ENCODE results near the gene RFC2. TPM values are rescaled to one million over a fixed set of nuclear protein-coding genes. Genes with fewer than 3 reads are reported as not detected.

RFC2 gene
- 19.6 TPM for total RNA-seq

DNA sequence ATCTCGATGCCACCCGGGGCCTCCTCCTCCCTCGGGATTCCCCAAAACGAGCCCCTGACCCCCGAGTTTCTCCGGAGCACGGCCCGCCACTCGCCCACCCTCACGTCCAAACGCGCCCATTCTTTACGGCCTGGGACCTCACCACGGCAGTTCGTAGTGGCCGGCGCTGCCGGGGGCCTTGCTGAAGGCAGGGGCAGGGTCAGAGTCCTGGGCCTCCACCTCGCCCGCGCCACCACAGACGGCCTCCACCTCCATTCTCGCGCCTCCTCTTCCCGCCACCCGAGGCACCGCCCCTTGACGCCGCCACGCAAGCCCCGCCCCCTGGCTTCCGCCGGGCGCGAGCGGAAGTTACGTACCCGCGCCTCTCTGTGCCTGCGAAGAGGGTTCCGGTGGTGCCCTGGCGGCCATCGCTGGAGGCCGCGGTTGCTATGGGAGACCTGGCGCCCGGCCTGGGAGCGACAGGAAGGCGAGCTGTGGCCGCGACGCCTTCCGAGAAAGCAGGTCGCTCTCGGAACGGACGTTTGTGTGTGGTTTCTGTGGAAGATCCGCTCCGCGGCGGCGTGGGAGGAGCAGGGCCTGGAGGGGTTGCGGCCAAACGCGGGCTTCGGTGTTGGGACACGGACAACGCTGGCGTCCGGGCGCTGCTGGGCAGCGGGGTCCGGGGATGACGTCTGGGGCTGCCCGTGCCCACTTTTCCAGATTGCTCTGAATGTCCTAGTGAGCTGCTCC lies at the start of gene RFC2:
RFC2 (minus strand) TSS at position 271 of the 729 bp plus-strand sequence; CDS start at position 255, 16 bp downstream.
- DNase-seq (ENCODE audit: low spot score): peak; percentile 97

DNA sequence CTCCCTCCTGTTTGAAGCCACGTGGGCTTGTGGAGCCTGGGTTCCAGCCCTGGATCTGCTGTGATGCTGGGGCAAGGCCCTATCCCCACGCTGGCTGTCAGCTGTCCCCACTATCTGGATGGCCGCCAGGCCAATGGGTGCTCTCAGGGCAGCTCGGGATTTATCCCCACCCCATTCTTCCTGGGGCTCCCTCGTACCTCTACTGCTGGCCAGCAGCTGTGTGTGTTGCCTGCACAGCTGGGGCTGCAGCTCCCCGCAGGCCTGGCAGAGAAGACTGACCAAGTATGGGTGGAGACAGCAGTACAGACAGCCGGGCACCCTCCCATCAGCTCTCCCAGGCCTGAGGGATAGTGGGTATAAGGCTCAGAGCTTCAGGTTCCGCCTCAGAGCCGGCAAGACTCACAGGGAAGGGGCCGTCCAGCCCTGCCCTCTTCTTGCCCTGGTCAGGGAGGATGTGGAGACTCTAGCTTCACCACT lies 48.6 kb upstream of the RFC2 start:
- no peak for DNase-seq (ENCODE audit: low spot score)

DNA sequence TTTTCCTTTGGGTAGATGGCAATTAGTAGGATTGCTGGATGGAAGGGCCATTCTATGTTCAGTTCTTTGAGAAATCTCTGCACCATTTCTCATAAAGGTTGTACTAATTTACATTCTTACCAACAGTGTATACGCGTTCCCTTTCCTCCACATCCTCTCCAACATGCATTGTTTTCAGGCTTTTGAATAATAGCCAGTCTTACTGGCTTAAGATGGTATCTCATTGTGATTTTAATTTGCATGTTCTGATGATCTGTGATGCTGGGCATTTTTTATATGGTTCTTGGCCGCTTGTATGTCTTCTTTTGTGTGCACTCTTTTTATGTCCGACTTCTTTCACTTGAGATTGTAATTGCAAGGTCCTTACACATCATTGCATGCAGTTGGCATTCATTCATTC lies 46.7 kb upstream of the RFC2 start:
- DNase-seq (ENCODE audit: low spot score): no peak

DNA sequence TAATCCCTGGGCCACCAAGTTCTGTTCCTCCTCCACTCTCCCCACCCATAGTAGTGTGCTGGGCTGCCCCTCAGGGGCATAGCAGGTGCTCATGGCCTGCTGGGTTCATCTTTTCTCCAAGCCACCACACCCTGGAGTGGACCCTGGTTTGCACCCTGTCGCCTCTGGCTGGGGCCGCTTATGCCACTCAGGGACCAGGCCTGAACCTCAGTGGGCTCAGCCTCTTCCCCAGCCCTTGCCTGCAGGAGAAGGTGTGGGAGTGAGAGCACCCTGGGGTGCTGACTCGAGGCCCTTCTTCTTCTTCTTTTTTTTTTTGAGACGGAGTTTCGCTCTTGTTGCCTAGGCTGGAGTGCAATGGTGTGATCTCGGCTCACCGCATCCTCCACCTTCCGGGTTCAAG lies 45.2 kb upstream of the RFC2 start:
- DNase-seq (ENCODE audit: low spot score): no peak

DNA sequence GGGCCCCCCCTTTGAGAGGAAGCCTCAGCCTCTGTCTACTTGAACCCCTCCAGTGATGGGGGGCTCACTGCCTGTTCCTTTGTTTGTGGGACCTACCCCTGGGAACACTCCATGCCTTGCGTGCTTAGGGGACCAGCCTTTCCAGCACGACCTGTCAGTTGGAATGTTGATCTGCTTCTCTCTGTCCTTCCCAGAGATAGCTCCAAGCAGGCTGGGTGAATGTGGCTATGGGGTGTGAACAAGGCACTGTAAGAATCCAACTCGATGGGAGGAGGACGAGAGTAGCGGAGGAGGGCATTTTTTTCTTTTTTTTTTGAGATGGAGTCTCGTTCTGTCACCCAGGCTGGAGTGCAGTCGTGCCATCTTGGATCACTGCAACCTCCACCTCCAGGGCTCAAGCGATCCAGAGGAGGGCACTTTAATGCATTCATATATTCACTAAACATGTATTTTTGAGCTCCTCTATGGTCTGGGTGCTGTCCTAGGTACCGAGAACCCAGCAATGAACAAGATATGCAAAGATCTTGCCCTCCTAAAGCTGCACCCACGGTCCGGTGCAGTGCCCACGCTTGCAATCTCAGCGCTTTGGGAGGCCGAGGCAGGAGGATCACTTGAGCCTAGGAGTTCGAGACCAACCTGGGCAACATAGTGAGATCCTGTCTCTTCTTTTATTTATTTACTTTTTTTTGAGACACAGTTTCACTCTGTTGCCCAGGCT lies 43.5 kb upstream of the RFC2 start:
- no peak for DNase-seq (ENCODE audit: low spot score)

DNA sequence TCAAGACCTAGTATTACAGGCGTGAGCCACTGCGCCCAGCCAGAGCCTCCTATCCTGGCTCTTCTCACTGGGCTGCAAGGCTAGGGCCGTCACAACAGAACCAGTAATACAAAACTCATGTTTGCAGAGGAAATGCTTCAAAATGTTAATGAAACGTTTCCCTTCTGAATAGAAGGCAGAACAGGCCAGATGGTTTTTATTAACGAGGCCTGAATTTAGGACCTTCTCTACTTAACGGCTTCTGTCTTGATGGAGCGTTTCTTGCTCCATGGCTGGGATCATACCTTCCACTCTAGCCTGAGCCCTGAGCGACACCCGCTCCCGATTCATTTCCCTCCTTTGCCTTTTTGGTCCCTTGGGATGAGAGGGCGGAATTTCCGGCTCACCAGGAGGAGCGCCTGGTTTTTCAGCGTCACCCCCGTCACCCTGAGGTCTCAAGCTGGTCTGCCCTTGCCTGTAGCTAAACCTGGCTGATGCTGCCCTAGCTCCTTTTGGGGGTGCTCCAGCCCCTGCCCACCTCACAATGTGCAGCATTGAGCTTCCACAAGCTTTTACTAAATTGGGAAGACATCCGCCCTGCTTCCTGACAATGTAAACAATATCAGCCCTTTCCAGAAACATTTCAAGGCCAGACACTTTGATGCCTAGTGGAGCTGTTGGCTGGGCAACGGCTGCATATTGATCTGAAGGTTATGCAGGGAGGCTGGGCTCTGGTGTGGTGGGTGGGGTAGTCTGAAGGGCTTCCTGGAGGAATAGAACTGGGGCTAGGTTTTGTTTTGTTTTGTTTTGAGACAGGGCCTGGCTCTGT lies 40.2 kb upstream of the RFC2 start:
- peak; percentile 66 for DNase-seq (ENCODE audit: low spot score)

DNA sequence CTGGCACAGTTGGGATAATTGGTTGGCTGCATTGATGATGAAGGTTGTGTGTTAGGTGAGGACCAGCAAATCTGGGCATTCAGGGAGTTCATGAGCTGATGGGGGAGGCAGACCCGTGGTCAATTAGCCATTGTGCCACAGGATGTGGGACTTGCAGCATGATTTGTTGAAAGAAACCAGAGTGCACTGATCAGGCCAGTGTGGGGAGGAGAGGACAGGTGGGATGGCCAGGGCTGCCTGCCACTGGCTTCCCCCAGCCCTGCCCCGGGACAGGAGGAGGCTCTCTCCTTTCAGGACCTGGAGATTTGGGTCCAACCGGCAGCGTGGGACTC lies 39.3 kb upstream of the RFC2 start:
- DNase-seq (ENCODE audit: low spot score): no peak

DNA sequence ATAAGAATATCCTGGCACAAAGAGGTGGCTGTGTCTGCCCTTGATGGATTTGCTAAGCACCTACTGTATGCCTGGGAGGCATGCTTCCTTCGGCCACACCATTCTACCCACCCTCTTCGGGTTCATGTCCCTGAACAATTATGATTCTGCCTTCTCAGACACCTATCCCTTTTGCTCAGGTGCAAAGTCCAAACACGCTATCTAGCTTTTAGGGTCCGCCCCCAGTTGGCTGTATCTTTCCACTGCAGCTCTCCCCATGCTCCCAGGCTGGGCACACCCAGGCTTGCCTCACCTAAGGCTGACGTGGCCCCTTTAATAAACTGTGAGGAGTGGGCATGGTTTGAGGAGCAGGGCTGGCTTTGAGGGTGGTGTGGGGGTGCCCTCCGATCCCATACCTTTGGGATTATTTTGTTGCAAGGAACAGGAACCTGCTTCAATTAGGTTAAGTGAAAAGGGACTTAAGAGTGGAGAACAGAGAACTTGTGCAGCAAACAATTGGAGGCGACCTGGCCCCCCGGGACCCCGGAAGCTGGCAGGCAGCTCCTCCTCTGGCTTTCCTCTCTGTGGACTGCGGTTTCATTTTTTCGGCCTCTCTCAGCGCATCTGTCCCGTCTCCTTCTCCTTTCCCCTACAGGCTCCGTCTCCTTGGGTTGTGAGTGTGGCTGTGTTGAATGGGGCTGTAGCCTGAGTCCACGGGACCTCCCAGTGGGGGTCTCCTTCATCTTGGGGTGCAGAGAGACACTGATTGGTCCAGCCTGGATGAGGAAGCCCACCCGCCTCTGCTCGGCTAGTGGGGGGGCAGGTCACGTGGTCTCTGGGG lies 38.8 kb upstream of the RFC2 start:
- peak; percentile 86 for DNase-seq (ENCODE audit: low spot score)

DNA sequence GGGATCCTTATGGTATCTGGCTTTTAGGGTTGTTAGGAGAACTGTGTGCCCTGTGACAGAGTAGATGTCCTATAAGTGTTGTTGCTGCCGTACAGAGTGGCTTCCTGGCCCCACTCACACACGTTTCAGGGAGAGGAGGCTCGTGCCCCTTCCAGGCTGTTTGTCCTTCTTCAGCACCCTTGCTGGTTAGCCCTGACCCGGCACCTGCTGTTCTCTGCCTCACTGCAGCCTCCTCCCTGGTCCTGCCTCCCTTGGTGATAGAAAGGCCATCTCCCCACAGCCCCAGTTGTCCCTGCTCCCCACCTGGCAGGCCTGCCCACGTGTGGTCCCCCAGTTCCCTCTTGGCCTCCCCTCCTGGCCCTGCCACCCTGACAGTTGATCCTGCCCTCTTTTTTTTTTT lies 37.3 kb upstream of the RFC2 start:
- DNase-seq (ENCODE audit: low spot score): no peak

DNA sequence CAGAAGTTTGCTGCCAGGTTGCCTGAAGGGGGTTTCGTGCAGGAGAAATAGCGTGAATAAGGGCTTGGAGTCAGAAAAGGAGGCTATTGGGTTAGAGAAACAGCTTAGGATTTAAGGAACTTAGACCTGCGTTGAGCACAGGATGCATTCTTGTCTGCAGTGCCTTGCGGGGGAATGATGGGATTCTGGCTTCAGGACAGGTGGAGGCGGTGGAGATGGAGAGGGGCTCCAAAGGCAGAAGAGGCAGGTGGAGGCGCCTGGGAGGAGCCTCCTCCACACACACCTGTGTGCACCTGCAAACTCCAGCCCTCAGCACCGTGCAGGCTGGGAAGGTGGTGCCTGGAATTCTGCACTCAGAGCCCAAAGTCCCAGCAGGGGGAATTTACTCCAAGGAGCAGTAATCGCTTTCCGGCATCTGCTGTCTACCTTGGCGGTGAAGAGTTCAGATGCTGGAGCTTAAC lies 36.8 kb upstream of the RFC2 start:
- no peak for DNase-seq (ENCODE audit: low spot score)

DNA sequence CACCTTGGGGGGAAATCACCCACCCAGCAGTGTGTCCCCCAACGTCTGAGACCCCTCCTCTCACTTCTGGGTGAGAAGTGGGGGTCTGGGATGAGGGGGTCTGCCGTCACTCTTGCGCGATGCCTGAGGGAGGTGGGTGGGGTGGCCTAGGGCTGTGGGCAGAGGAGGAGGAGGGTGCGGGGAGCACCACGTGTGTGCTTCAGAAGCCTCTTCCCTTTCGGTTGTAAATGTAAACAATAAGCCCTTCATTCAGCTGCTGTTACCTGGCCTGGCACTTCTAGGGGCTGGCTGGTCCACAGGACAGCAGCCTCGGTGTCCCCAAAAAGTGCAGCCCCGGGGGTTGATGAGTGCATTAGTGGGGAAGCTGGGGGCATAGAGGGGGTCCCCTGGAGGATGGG lies 36.4 kb upstream of the RFC2 start:
- DNase-seq (ENCODE audit: low spot score): no peak

DNA sequence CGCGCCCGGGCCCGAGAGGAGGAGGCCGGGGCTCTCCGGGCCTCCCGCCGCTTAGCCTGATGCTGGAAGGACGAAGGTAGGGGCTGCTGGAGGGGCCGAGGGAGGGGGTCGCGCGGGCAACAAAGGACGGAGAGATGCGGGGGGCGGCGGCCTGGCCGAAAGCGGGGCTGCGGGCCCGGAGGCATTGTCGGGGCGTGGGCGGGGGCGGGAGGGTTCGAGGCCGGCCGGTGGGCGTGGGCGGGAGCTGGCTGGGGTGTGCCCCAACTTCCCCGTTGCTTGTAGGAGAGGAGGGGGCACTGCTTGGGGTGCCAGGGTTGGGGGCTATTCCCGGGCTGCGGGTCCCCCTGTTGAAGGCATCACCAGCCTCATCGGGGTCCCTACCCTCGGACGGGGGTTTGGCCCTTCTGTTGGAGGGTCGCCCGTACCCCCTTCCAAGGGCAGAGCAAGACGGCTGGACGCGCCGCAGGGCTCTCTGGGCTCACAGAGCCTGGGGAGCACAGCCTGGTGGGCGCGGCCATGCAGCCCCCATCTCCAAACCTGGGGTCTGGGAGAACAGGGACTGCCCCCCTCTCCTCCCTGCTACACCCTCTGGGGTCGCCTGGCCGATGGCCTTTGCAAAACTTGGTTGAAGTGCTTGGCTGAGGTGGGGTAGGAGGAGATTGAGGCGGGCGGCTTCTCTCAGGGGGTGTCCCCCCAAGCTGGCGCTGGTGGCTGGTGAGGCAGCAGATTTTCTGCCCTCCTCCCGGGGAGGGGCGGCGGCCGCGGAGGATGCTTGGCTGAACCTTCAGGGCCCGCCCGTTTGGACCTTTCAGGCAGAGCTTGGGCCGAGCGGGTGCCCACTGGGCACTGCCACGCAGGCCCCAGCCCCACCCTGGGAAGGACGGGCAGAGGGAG lies 35.7 kb upstream of the RFC2 start:
- DNase-seq (ENCODE audit: low spot score): no peak

DNA sequence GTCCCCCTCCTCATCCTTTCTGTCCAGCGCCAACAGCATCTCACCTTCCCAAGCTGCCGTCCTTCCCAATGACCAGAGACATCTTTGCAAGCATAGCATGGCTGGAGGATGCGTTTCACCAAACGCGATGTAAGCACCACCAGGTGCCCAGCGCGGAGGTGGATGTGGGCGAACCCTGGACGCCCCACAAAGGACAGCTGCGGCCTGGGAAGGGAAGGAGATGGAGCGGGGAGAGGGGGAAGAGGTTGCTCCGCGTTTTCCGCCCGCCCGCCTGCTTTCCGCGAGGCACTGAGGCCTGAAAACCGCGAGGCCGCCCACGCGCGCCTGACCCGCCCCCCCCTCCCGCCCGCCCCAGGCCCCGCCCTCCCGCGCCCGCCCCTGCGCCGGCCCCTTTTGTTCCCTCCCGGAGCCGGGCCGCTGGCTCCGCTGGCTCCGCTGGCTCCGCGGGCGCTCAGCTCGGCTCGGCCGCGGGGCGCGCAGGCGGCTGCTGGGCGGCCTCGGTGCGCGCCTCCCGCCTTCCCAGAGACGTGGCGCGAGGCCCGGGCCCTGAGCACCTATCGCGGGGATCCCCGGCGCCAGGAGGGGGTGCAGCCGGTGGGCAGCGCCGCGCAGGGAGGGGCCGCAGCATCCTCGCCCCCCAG lies 34.9 kb upstream of the RFC2 start, which contains the start of gene CLIP2:
CLIP2 (plus strand) TSS at position 390 of the 641 bp plus-strand sequence. CDS start 28,140 bp downstream, outside the sequence.
- peak; percentile 84 for DNase-seq (ENCODE audit: low spot score)

DNA sequence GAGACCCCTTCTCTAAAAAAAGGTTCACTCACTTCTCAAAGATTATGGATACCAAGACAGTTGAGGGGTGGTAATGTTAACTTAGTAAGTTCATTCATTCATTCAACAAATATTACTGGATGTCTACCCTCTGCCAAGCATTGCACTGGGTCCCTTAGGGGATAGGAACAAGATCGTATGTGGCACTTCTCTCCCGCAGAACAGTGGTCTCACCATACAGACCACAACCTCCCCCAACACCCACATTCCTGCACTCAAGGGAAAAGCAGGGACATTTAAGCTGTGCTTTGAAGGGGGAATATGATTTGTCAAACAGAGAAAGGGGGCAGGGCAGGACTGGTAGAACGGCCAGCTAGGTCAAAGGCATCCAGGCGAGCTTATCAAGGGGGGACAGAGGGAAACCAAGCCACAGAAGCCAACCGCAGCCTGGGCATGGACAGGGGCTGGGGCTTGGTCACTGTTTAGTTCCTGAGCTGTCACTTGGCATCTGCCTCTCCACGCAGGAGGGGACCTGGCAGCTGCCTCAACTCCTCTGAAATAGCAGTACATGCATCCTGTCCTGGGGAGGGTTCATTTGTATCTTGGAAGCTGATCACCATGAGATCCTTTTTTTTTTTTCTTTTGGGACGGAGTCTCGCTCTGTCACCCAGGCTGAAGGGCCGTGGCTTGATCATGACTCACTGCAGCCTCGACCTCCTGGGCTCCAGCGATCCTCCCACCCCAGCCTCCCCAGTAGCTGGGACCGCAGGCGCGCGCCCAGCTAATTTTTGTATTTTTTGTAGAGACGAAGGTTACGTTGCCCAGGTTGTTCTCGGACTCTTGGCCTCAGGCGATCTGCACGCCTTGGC lies 34.1 kb upstream of the RFC2 start:
- no peak for DNase-seq (ENCODE audit: low spot score)

DNA sequence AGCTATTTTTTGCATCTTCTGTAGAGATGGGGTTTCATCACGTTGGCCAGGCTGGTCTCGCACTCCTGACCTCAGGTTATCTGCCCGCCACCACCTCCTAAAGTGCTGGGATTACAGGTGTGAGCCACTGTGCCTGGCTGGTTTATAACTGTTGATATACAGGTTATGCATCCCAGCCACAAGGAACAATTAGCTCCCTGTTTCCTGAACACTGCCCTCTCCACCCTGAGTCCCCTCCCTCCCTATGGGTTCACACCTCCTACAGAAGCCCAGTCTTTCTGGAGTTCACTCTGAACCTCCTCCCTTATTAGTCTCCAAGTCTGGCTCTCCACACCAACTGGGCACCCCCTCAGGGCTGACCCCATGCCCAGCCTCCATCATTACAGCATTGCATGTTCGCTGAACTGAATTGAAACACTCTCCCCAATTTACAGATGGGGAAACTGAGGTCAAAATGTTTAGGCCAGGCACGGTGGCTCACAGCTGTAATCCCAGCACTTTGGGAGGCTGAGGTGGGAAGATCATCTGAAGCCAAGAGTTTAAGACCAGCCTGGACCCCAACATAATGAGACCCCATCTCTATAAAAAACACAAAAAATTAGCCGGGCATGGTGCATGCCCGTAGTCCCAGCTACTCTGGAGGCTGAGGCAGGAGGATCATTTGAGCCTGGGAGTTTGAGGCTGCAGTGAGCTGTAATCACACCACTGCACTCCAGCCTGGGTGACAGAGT lies 33.3 kb upstream of the RFC2 start:
- no peak for DNase-seq (ENCODE audit: low spot score)

DNA sequence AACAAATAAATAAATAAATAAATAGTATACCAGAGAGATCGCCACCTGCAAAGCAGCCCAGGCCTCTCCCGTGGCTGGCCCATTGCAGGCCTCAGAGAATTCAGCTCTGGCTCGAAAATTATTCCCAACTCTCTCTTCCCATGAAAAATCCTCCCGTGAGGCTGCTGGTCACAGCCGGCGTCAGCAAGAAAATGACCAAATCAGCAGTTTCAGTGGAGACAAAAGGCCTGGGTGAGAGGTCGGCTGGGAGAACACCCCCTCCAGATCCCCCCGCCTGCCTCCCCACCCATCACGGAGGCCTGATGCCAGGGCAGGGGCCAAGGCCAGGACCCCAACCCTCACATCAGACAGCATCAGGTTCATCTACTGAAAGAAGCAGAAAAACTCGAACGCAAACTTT lies 31.9 kb upstream of the RFC2 start:
- no peak for DNase-seq (ENCODE audit: low spot score)

DNA sequence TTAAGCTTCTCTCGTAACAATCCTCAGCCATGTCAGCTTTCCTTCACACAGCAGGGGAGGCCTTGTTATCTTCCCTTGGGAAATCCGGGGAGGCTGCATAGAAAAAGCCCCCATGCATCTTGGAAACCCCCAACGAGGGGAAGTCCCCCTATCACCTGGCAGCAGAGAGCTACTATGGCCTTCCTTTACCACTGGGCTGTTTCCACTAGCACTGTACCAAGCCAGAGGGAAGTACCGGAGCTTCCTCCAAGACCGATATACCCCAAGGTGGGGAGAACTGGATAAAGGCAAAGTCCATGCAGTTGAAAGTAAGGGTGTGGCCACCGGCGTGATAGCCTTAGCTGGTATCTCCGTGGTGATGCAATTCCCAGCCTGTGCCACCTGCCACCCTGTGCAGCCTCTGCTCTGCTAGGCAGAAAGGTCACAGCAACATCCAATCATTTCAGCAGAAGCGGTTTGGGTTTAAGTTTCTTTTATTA lies 30.6 kb upstream of the RFC2 start:
- peak; percentile 86 for DNase-seq (ENCODE audit: low spot score)

DNA sequence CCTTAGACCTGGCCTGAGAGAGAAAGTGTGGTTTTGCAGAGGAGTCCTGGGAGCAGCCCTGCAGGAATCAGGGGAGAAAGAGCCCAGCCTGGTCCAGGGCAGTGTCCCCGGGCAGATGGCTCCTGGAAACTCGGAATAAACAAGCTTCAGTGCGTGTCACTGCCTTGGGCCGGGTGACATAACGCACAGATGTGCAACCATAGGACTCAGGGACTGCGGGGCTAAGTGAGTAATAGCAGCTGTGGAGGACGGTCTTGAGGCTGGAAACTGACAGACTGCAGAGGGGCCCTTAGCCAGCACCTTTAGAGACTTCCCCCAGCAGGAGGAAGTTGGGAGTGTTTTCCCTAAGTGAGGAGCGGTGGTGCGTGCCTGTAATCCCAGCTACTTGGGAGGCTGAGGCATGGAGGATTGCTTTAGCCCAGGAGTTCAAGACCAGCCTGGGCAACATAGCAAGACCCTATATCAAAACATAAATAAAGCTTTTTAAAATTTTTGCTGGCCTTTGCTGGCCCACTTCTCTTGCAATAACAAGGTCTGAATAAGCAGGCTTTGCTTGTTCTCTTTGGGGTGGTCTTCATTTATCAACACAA lies 29.8 kb upstream of the RFC2 start:
- DNase-seq (ENCODE audit: low spot score): no peak
